Activated CD4-positive, alpha-beta T cell treated with anti-CD3 and anti-CD28 coated beads, Interleukin-2, amount 50 U/mL, for 1 hour (primary cell): ENCODE measurements around the gene CFDP1.

ENCODE experiments used
- DNase-seq: peaks from one replicate; pipeline ENCODE4 v3.0.0-alpha.2; 2020

CFDP1 gene

DNA sequence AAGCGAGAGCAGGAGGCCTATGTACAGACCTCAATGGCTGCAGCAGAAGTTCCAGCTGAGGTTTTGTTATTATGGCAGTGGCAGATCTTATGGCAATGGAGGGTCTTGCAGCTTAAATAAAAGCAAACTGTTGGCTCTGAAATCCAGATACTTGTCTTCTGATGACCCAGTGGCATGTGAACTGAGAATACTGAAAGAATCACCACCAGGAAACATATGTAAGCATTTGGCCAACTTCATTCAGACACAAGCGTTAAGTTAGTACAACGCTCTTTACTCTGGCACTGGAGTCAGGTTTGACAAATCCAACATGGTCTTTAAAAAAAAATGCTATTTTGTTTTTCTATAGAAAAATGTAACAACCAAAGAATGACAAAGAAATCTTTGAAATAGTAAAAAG is 70.5 kb downstream of the CFDP1 start:
- no peak for DNase-seq

GRCh38 chr16:75361936-75362335 is 71.4 kb downstream of the CFDP1 start:
- DNase-seq = no peak

DNA sequence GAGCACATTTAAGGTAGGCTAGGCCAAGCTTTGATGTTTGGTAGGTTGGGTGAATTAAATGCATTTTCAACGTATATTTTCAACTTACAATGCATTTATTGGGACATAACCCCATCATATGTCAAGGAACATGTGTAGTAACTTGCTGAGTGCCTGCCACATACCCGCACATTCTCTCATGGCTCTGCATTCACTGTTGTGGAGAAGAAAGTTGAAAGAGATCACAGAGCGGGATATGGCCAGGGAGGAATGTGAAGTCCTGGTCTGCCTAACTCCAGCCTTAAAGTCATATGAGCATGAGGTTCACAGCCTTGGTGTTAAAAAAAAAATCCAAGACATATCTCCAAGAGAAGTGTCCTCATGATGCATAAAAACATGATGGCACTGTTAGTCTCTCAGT is 79.1 kb downstream of the CFDP1 start:
- no peak for DNase-seq

GRCh38 chr16:75351183-75351582 is 82.1 kb downstream of the CFDP1 start:
- no peak for DNase-seq

DNA sequence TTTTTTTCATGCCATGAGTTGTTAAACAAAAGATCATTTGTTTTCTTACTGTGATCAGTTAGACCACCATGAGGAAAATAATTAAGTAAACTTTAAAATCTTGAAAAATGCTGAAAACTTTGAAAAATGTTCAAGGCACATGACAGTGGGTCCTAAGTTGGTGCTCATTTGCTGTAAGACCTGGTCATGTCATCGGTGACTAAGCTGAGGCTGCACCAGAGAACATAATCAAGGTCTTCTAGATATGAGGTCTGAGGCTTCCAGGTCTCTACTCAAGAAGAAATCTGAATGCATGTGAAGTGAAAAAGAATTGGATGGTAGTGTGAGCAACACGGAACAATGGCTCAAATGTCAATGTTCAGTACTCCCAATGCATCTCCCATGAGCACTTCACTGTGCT is 87.6 kb downstream of the CFDP1 start:
- DNase-seq = no peak

DNA sequence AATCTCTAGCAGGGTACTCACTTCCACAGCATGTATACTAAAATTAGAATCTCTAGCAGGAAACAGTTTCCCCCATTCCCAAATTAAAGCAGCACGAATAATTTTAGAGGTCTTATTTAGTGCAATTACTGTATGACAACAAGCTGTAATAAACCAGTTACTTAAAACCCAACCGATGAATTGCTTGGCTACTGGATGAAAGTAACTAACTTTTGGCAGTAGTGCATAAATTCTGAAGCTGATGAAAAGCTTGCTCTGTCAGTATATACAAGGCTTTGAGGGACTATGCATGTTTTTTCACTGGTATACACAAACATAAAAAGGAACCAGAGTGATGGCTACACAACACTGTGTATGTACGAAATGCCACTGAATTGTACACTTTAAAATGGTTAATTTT is 89.4 kb downstream of the CFDP1 start:
- DNase-seq = no peak

- DNase-seq = no peak
These were observed 90.0 kb downstream of the CFDP1 start for GRCh38 chr16:75343286-75343685.

GRCh38 chr16:75342308-75342811 is 90.9 kb downstream of the CFDP1 start:
- no peak for DNase-seq

DNA sequence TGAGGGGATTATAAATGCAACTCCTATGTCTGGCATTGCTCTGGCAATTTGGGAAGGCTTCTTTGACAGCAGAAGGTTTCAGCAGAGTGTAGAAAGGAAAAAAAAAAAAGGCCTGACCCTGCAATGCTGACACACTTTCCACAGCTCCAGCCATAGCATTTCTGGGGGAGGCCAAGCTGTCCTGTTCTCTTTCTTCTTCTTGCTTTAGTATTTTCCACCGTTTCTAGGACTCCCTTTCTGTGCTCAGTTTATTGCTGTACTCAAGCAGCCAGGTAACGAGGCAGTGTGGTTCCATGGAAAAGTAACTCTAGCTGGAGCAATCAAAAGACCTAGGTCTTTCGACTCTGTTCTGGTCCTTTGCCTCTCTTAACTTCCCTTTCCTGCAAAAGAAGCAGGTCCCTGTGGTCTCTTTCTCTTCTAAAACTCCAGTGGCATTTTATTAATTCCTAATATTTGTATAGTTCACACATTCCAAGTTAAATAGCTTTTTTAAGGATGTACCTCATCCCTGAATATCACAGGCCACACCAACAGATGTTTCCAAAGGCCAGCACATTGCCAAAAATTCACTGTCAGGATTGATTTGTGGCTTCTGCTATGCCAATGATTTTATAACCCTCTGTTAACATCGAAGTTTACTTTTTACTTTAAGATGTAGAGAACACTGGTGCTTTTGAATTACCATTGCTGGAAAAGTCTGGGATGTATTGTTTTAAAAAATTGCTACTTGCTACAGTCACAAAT is 91.6 kb downstream of the CFDP1 start:
- DNase-seq = no peak

GRCh38 chr16:75340741-75341491 is 92.4 kb downstream of the CFDP1 start:
- DNase-seq = no peak

GRCh38 chr16:75337430-75337829 is 95.9 kb downstream of the CFDP1 start:
- DNase-seq = no peak

DNA sequence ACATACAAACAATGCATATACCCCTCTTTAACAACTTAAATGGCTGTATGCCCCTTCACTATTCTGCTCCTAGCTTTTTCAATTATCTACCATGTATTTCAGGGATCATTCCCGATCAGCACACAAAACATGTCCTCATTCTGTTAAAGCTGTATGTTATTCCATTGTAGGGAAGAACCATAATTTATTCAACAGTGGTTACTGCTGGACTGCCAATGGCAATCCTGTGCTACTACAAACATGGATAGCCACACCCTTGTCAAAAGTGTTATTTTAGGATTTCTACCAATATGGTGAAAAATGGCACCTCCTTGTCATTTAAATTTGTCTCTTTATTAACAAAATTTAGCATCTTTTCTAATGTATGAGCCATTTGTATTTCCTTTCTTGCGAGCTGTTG is 96.8 kb downstream of the CFDP1 start:
- DNase-seq = no peak

DNA sequence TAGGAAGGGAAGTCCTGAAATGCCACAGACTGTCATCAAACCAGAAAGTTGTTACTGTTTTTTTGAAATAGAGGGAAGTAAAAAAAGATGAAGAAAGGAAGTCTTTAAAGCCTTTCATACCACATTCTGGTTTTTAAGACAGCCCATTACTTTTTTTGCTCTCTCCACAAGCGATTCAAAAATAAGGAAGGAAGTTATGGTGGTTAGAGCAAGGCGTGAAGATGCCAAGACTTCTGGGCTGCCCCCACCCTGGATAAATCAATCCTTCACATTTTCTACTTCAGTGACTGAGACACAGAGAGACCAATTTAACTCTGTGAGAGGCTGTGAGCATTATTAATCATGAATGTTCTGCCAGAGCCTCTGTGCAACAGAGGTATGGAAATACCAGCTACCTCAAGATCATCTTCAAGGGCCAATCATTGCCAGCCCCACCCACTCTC is 99.6 kb downstream of the CFDP1 start:
- DNase-seq = no peak

- DNase-seq = no peak
These were observed 103.4 kb downstream of the CFDP1 start for GRCh38 chr16:75329943-75330342.

GRCh38 chr16:75326333-75326732 is 107.0 kb downstream of the CFDP1 start:
- no peak for DNase-seq

DNA sequence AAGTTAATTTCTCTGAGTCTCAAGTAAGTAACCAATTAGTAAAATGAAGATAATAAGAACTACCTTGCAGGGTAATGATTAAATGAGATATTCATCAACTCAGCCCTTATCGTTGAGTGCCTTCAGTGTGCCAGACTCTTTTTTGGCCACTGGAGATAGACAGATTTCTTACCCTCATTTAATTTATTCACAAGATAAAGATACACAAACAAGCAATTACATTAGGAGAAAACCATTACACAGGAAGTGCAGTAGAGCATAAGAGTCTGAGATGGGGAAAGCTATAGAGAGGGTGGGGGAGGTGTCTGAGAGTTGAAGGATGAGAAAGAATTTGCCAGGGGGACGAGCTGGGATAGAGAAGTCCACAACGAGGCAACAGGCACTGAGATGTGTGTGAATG is 109.4 kb downstream of the CFDP1 start:
- no peak for DNase-seq

DNA sequence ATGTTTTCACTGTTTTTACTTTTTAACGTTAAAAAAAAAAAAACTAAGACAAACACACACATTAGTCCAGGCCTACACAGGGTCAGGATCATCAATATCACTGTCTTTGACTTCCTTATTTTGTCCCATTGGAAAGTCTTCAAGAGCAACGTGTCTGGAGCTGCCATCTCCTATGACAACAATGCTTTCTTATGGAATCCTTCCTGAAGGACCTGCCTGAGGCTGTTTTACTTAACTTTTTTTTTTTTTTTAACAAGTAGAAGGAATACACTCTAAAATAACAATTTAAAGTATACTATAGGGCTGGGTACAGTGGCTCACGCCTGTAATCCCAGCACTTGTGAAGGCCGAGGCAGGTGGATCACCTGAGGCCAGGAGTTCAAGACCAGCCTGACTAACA is 110.1 kb downstream of the CFDP1 start:
- no peak for DNase-seq

GRCh38 chr16:75322740-75323139 is 110.6 kb downstream of the CFDP1 start:
- DNase-seq = no peak

DNA sequence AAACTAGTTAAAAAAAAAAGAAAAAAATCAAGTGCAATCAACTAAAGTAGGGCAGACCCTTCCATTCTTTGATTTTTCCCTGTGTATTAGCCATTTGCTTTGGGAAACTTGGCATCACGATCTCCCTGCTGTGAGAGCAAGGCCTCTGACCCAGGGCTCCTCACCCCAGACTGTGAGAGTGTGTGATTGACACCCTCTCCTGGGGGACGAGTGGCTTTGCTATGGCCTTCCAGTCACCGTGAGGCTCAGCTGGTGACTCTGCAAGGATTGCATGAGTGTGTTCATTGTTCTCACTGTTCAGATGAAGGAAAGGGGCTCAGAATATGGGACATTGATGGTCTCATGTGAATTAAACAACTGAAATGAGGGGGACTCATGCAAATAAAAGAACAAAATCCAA is 112.9 kb downstream of the CFDP1 start:
- DNase-seq = no peak

- DNase-seq = no peak
These were observed 113.5 kb downstream of the CFDP1 start for GRCh38 chr16:75319513-75320411.

GRCh38 chr16:75318737-75319136 is 114.6 kb downstream of the CFDP1 start:
- DNase-seq = no peak

DNA sequence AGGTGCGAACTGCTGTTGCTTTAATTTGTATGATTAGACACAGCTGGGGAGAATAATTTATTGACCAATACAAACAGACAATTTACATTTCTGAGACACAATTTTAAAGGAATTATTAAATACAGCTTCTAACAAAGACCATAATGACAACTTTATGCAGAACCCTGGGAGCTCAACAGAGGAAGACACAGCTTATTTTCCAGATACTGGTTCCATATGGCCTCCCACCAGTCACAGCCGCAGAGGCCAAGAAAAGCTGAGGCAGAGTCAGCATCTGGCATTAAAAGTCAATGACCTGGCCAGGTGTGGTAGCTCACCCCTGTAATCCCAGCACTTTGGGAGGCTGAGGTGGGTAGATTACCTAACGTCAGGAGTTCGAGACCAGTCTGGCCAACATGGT is 115.8 kb downstream of the CFDP1 start:
- DNase-seq = no peak

- DNase-seq = no peak
These were observed 116.2 kb downstream of the CFDP1 start for GRCh38 chr16:75317101-75317522.
